ENCODE results near the gene RAB6B. TPM values are rescaled to one million over a fixed set of nuclear protein-coding genes. Genes with fewer than 3 reads are reported as not detected.

The RAB6B gene
- total and polyA plus RNA-seq, 2 of the 8 experiments (the other 6 are each of a cell fraction or from before 2014, with no cell fraction given): 7.9 to 15.6 TPM

DNA sequence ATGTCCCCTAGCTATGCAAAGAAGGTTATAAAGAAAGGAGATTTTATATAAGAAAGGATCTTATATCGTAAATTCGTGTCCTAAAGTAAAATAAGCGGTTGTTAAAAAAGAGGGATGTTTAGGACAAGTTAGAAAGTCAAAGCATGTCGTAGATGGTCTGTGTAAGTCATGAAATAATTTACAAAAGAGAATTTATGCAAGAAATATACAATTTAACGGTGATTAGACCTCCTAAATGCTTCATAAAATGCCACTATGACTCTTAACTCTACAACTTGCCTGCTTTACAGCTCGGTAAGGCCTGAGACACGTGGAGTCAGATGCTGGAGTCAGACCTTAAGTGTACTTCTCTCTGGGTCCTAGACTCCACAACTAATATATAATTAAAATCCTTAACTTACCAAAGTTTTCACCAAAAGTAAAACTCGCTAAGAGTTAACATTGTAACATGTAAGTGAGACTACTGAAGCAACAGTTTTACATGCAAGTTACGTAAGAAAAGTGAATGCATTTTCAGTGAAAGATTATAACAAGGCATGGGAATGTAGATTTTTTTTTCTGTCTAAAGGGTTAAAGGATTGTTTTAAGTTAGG lies 103.4 kb downstream of the RAB6B start:
- Histone ChIP-seq H2BK5ac (ENCODE audit: low read depth, low read length) (no peak overlapping the region), H4K20me1 (replicated peaks in 1 of 2; ENCODE audit: control insufficient read depth in 1 of 2, insufficient read depth in 2 of 2, low read length in 2 of 2) (no peaks in the 10 kb centered on the region), H3K27me3 (replicated peaks in 1 of 4; ENCODE audit: control insufficient read depth in 3 of 4, extremely low read depth in 1 of 4, insufficient read depth in 3 of 4, low read length in 3 of 4) (no peaks in the 10 kb centered on the region; a peak in 1 of 7 replicates), H2AFZ (ENCODE audit: low read length) (no peak overlapping the region), H3K4ac (replicated peaks; ENCODE audit: insufficient read length, low read depth, low read length) (no peak overlapping the region), H2BK20ac (ENCODE audit: low read length) (no peak overlapping the region), H3K79me1 (ENCODE audit: low read depth, low read length) (no peaks in the 10 kb centered on the region), H2BK12ac (ENCODE audit: low read depth, low read length) (no peak overlapping the region), H3K56ac (replicated peaks; ENCODE audit: insufficient read length, low read depth, low read length) (no peak overlapping the region), H4K5ac (ENCODE audit: insufficient read length, low read depth, low read length) (no peak overlapping the region), H2AK5ac (ENCODE audit: low read depth, low read length) (no peak overlapping the region), H3K4me2 (ENCODE audit: insufficient read depth in 1 of 2, low read depth in 2 of 2, low read length in 2 of 2) (no peak overlapping the region), H2BK120ac (replicated peaks; ENCODE audit: low read depth, low read length) (no peak overlapping the region), H3K79me2 (ENCODE audit: control insufficient read depth in 1 of 2, insufficient read depth in 2 of 2, low read length in 2 of 2) (no peaks in the 10 kb centered on the region), H3K36me3 (ENCODE audit: control insufficient read depth in 2 of 4, insufficient read depth in 4 of 4, low read length in 3 of 4) (no peaks in the 10 kb centered on the region; a peak in 1 of 8 replicates), H2BK15ac (ENCODE audit: low read length) (no peak overlapping the region), H3K4me1 (replicated peaks in 1 of 4; ENCODE audit: control insufficient read depth in 3 of 4, insufficient read depth in 4 of 4, low read length in 3 of 4) (no peaks in the 10 kb centered on the region), H4K91ac (replicated peaks; ENCODE audit: insufficient read length, low read length) (no peak overlapping the region), H3K23ac (ENCODE audit: insufficient read length) (no peak overlapping the region), H4K8ac (ENCODE audit: extremely low read depth, insufficient read depth, low read length) (no peak overlapping the region), H3K18ac (ENCODE audit: extremely low read depth, low read length) (no peak overlapping the region), H3K9me3 (ENCODE audit: insufficient read depth in 2 of 2, low read depth in 1 of 2, low read length in 1 of 2) (peaks cover 20 to 37% of the 10 kb centered on the region in 2 experiments), H3K27ac (ENCODE audit: low read depth, low read length) (no peak overlapping the region), H3K23me2 (ENCODE audit: low read depth, low read length) (no peaks in the 10 kb centered on the region), H3K9ac (replicated peaks in 1 of 4; ENCODE audit: extremely low read depth in 1 of 4, low read depth in 3 of 4, low read length in 3 of 4) (no peak overlapping the region), H3K4me3 (ENCODE audit: extremely low read depth in 1 of 4, insufficient read depth in 2 of 4, low read depth in 3 of 4, low read length in 4 of 4) (no peak overlapping the region), H3K14ac (ENCODE audit: insufficient read length) (no peak overlapping the region)
- 0 out of 2 replicates have a peak, but pooled peaks have one; percentile 20 for TF ChIP-seq KDM1A (IDR thresholded peaks at IDR 0.05; ENCODE audit: borderline replicate concordance, low read length)
- TF ChIP-seq CBX5 (IDR thresholded peaks at IDR 0.05; ENCODE audit: low read depth, low read length): 0 out of 2 replicates have a peak, but pooled peaks have one; percentile 75
- no peak for TF ChIP-seq JUN (IDR thresholded peaks at IDR 0.05; ENCODE audit: low read depth, low read length)
- FAIRE-seq (no peak), DNase-seq (ENCODE audit: low read depth in 1 of 2, low spot score in 2 of 2) (no peak)
- 59% methylated on average over 9 of the region's 9 CpGs; no CpG with 5 or more reads in 1 of the 2 experiments for WGBS, 2 experiments (ENCODE audit: extremely low coverage in 1 of 2, insufficient coverage in 1 of 2, insufficient read length in 1 of 2, insufficient replicate concordance in 2 of 2, low coverage in 1 of 2, low lambda C conversion rate in 2 of 2, missing lambda C conversion rate in 1 of 2)
- ChIA-PET POLR2A (ENCODE audit: partially characterized antibody) (no interaction called here), CTCF (ENCODE audit: partially characterized antibody) (interaction anchor here (0.7 kb wide), 1 partner anchor 109 kb away, joined by 3 read pairs; no protein-coding TSS in a partner anchor)

Data from H1 (cell line).